GM23338 (cell line): ENCODE data around the gene SLC9A9.

Source experiments
- CREB1 ChIP-seq: fragments of 250-450 bp; sonication (Bioruptor Pico); IDR thresholded peaks from 2 replicates; pipeline ENCODE4 v1.5.0; 2020; ENCODE audit warnings: low read depth, mild to moderate bottlenecking, moderate library complexity
- CTCF ChIP-seq, 2 experiments: fragments of 200-600 bp in 1 of 2; sonication (generic) in 1 of 2; conservative IDR thresholded peaks; 2 replicates each; pipeline versions ENCODE4 v1.5.1 to v1.6.1; 2016 to 2017; ENCODE audit warnings: antibody characterized with exemption in 2 of 2, low read depth in 2 of 2, mild to moderate bottlenecking in 2 of 2, moderate library complexity in 1 of 2
- EZH2 ChIP-seq: fragments of 200-600 bp; sonication (generic); IDR thresholded peaks from one replicate; pipeline ENCODE4 v1.8.0; 2017; ENCODE audit warnings: antibody characterized with exemption, mild to moderate bottlenecking, low read depth; ENCODE audit not compliant: unreplicated experiment
- EZH2phosphoT487 ChIP-seq: fragments of 200-600 bp; sonication (generic); IDR thresholded peaks from one replicate; pipeline ENCODE4 v1.8.1; 2018; ENCODE audit warnings: antibody characterized with exemption; ENCODE audit not compliant: unreplicated experiment
- JUNB ChIP-seq: IDR thresholded peaks from one replicate; pipeline ENCODE4 v1.6.1; 2016; ENCODE audit warnings: antibody characterized with exemption; ENCODE audit not compliant: unreplicated experiment
- NANOG ChIP-seq: IDR thresholded peaks from 2 replicates; pipeline ENCODE4 v1.6.1; 2016; ENCODE audit warnings: antibody characterized with exemption, borderline replicate concordance
- POLR2AphosphoS5 ChIP-seq: IDR thresholded peaks from 2 replicates; pipeline ENCODE4 v1.6.1; 2016; ENCODE audit warnings: antibody characterized with exemption, low read depth
- REST ChIP-seq: IDR thresholded peaks from one replicate; pipeline ENCODE4 v1.6.1; 2018; ENCODE audit warnings: antibody characterized with exemption; ENCODE audit not compliant: unreplicated experiment
- STAT1 ChIP-seq: IDR thresholded peaks from one replicate; pipeline ENCODE4 v1.6.1; 2016; ENCODE audit warnings: antibody characterized with exemption; ENCODE audit not compliant: unreplicated experiment
- ZNF114 ChIP-seq: fragments of 250-450 bp; sonication (Bioruptor Pico); IDR thresholded peaks from 2 replicates; pipeline ENCODE4 v1.5.0; 2020; ENCODE audit warnings: mild to moderate bottlenecking, moderate library complexity
- ZNF331 ChIP-seq: fragments of 250-450 bp; sonication (Bioruptor Pico); IDR thresholded peaks from 2 replicates; pipeline ENCODE4 v1.5.0; 2020; ENCODE audit warnings: low read depth, mild to moderate bottlenecking, moderate library complexity
- TF ChIP-seq, protein P1 (sequence below): IDR thresholded peaks from 2 replicates; pipeline ENCODE4 v1.6.1; 2016; ENCODE audit warnings: antibody characterized with exemption
- TF ChIP-seq, protein P2 (sequence below): fragments of 250-450 bp; sonication (Bioruptor Pico); IDR thresholded peaks from 2 replicates; pipeline ENCODE4 v1.5.0; 2020; ENCODE audit warnings: mild to moderate bottlenecking, moderate library complexity

- no peak for TF ChIP-seq POLR2AphosphoS5
- TF ChIP-seq ZNF331: no peak
- no peak for TF ChIP-seq CTCF (conservative IDR thresholded peaks at IDR 0.05; ENCODE audit: low read depth in 2 of 2)
- no peak for TF ChIP-seq REST
- TF ChIP-seq EZH2: no peak
- no peak for TF ChIP-seq JUNB
- no peak for TF ChIP-seq CREB1 (CRISPR knock-in tag)
- no peak for TF ChIP-seq EZH2phosphoT487
- no peak for TF ChIP-seq ZNF114 (CRISPR knock-in tag)
- TF ChIP-seq NANOG: no peak
- TF ChIP-seq STAT1: no peak
- TF ChIP-seq, protein P1, sequence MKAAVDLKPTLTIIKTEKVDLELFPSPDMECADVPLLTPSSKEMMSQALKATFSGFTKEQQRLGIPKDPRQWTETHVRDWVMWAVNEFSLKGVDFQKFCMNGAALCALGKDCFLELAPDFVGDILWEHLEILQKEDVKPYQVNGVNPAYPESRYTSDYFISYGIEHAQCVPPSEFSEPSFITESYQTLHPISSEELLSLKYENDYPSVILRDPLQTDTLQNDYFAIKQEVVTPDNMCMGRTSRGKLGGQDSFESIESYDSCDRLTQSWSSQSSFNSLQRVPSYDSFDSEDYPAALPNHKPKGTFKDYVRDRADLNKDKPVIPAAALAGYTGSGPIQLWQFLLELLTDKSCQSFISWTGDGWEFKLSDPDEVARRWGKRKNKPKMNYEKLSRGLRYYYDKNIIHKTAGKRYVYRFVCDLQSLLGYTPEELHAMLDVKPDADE: no peak
- TF ChIP-seq, protein P2, sequence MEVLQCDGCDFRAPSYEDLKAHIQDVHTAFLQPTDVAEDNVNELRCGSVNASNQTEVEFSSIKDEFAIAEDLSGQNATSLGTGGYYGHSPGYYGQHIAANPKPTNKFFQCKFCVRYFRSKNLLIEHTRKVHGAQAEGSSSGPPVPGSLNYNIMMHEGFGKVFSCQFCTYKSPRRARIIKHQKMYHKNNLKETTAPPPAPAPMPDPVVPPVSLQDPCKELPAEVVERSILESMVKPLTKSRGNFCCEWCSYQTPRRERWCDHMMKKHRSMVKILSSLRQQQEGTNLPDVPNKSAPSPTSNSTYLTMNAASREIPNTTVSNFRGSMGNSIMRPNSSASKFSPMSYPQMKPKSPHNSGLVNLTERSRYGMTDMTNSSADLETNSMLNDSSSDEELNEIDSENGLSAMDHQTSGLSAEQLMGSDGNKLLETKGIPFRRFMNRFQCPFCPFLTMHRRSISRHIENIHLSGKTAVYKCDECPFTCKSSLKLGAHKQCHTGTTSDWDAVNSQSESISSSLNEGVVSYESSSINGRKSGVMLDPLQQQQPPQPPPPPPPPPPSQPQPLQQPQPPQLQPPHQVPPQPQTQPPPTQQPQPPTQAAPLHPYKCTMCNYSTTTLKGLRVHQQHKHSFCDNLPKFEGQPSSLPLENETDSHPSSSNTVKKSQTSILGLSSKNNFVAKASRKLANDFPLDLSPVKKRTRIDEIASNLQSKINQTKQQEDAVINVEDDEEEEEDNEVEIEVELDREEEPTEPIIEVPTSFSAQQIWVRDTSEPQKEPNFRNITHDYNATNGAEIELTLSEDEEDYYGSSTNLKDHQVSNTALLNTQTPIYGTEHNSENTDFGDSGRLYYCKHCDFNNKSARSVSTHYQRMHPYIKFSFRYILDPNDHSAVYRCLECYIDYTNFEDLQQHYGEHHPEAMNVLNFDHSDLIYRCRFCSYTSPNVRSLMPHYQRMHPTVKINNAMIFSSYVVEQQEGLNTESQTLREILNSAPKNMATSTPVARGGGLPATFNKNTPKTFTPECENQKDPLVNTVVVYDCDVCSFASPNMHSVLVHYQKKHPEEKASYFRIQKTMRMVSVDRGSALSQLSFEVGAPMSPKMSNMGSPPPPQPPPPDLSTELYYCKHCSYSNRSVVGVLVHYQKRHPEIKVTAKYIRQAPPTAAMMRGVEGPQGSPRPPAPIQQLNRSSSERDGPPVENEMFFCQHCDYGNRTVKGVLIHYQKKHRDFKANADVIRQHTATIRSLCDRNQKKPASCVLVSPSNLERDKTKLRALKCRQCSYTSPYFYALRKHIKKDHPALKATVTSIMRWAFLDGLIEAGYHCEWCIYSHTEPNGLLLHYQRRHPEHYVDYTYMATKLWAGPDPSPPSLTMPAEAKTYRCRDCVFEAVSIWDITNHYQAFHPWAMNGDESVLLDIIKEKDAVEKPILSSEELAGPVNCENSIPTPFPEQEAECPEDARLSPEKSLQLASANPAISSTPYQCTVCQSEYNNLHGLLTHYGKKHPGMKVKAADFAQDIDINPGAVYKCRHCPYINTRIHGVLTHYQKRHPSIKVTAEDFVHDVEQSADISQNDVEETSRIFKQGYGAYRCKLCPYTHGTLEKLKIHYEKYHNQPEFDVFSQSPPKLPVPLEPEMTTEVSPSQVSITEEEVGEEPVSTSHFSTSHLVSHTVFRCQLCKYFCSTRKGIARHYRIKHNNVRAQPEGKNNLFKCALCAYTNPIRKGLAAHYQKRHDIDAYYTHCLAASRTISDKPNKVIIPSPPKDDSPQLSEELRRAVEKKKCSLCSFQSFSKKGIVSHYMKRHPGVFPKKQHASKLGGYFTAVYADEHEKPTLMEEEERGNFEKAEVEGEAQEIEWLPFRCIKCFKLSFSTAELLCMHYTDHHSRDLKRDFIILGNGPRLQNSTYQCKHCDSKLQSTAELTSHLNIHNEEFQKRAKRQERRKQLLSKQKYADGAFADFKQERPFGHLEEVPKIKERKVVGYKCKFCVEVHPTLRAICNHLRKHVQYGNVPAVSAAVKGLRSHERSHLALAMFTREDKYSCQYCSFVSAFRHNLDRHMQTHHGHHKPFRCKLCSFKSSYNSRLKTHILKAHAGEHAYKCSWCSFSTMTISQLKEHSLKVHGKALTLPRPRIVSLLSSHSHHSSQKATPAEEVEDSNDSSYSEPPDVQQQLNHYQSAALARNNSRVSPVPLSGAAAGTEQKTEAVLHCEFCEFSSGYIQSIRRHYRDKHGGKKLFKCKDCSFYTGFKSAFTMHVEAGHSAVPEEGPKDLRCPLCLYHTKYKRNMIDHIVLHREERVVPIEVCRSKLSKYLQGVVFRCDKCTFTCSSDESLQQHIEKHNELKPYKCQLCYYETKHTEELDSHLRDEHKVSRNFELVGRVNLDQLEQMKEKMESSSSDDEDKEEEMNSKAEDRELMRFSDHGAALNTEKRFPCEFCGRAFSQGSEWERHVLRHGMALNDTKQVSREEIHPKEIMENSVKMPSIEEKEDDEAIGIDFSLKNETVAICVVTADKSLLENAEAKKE: no peak
Measured at GRCh38 chr3:143839980-143840379, 8.3 kb downstream of the SLC9A9 start.
